ENCODE measurements around the gene ZNF688. TPM values are rescaled to one million over a fixed set of nuclear protein-coding genes. Genes with fewer than 3 reads are reported as not detected.

ZNF688 gene
- total RNA-seq, 4 donors from 2014 or later, result 38.6 to 53.3 (median 41.1) TPM

DNA sequence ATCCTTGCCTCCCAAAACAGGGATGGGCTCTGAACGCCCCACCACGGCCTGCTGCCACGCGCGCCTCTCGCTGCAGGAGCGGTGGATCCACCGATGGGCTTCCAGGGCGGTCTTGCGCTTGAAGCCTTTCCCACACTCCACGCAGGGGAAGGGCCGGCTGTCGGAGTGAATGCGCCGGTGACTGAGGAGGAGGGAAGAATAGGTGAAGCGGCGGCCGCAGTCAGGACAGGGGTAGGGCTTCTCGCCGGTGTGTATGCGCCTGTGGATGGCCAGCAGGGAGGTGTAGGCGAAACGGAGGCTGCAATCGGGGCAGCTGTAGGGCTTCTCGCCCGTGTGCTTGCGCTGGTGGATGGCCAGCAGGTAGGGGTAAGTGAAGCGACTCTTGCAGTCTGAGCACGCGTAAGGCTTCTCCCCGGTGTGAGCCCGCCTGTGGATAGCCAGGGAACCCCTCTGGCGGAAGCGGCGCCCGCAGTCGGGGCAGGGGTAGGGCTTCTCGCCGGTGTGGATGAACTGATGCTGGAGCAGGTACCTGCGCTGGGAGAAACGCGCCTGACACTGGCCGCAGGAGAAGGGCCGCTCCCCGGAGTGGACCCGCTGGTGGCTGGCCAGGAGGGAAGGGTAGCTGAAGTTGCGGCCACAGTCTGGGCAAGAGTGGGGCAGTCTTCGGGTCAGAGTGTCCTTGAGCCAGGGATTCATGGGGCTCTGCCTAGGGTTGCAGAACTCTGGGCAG is 11.3 kb upstream of the ZNF688 start:
- Histone ChIP-seq H3K27me3 (no peaks in the 10 kb centered on the region), H3K9me3 (no peaks in the 10 kb centered on the region), H3K36me3 (peaks cover 0 to 48% (median 3%) of the 10 kb centered on the region in 3 donors), H3K4me3 (no peak overlapping the region), H3K27ac (no peak overlapping the region), H3K4me1 (peaks cover 0 to 31% (median 2%) of the 10 kb centered on the region in 4 donors)
- DNase-seq, result no peak
- TF ChIP-seq POLR2A (IDR thresholded peaks at IDR 0.05), result no peak
- TF ChIP-seq, protein P1, sequence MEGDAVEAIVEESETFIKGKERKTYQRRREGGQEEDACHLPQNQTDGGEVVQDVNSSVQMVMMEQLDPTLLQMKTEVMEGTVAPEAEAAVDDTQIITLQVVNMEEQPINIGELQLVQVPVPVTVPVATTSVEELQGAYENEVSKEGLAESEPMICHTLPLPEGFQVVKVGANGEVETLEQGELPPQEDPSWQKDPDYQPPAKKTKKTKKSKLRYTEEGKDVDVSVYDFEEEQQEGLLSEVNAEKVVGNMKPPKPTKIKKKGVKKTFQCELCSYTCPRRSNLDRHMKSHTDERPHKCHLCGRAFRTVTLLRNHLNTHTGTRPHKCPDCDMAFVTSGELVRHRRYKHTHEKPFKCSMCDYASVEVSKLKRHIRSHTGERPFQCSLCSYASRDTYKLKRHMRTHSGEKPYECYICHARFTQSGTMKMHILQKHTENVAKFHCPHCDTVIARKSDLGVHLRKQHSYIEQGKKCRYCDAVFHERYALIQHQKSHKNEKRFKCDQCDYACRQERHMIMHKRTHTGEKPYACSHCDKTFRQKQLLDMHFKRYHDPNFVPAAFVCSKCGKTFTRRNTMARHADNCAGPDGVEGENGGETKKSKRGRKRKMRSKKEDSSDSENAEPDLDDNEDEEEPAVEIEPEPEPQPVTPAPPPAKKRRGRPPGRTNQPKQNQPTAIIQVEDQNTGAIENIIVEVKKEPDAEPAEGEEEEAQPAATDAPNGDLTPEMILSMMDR (IDR thresholded peaks at IDR 0.05), result no peak

DNA sequence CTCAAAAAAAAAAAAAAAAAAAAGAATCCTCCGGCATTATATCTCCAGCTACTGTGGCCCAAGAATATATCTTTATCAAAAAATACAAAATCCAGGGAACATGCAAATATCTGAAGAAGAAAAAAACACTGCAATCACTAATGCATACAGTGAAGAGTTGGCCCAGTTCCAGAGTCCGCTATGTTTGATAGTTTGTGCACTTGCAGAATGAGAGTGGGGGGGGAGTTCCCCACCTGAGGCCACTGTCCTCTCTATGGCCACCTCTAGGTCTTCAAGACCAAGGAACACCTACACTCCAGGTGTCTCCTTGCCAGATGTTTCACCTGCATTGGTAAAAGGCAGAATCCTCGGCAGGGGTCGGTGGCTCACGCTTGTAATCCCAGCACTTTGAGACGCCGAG is 9.9 kb upstream of the ZNF688 start:
- Histone ChIP-seq H3K9me3 (no peaks in the 10 kb centered on the region), H3K4me1 (peaks cover 0 to 23% (median 2%) of the 10 kb centered on the region in 4 donors), H3K36me3 (peaks cover 0 to 53% (median 3%) of the 10 kb centered on the region in 3 donors), H3K4me3 (no peak overlapping the region), H3K27ac (no peak overlapping the region), H3K27me3 (no peaks in the 10 kb centered on the region)
- no peak for TF ChIP-seq POLR2A (IDR thresholded peaks at IDR 0.05)
- TF ChIP-seq, protein P1 (IDR thresholded peaks at IDR 0.05), result no peak
- no peak for DNase-seq

DNA sequence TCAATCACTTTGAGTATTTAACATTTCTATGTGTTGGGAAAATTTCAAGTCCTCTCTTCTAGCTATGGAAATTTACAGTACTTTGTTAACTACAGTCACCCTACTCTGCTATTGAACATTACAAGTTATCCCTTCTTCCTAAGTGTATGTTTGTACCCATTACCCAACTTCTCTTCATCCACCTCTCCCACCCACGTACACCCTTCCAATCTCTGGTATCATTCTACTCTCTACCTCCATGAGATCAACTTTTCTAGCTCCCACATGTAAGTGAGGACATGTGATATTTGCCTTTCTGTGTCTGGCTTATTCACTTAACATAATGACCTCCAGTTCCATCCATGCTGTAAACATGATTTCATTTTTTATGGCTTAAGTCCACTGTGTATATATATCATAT is 3.2 kb upstream of the ZNF688 start:
- Histone ChIP-seq H3K4me1 (peaks cover 4 to 22% (median 7%) of the 10 kb centered on the region in 4 donors), H3K27me3 (no peaks in the 10 kb centered on the region), H3K4me3 (no peak overlapping the region), H3K9me3 (no peaks in the 10 kb centered on the region), H3K27ac (no peak overlapping the region), H3K36me3 (peaks cover 0 to 19% (median 3%) of the 10 kb centered on the region in 3 donors)
- no peak for DNase-seq
- TF ChIP-seq, protein P1 (IDR thresholded peaks at IDR 0.05), result no peak
- no peak for TF ChIP-seq POLR2A (IDR thresholded peaks at IDR 0.05)

DNA sequence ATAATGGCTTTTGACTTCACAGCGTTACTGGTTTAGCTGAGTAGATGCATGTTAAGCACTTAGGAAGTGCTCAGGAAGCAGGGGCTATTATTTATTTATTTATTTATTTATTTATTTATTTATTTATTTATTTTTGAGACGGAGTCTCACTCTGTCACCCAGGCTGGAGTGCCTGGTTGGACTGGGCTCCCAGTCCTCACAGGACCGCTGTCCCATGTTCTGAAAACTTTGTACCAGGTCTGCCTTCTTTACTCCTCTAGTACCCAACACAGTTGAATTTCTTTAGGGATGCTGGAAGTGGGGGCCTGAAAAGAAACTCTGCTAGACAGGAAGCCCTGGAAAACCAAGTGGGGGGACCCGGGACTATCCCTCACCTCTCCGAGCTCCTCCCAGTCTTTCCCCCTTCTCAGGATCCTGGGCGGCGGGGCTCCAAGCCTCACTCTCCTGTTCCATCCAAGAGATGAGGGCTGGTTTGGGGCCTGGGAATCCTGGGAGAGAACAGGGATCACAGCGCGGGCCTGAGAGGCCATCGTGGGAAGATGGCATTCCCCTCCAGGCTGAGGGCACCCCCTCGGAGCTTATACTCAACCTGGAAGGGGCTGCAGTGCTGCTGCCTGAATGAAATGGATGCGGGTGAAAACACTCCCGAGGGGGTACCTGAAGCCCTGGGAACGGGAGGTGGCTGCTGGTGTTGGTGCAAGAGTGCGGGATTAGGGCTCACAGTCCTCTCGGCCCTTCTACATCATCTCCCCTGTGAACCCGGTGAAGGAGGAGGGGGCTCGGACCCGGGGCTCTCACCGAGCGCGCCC is 674 bp downstream of the ZNF688 start:
- H3K27me3 ChIP-seq, result no peaks in the 10 kb centered on the region
- peak overlapping the region; percentile 98 to 99 (median 98) for H3K27ac ChIP-seq
- no peaks in the 10 kb centered on the region for H3K9me3 ChIP-seq
- H3K4me1 ChIP-seq, result peaks cover 4 to 23% (median 14%) of the 10 kb centered on the region in 4 donors
- DNase-seq, result no peak
- H3K4me3 ChIP-seq, result peak overlapping the region; percentile 81 to 95 (median 86)
- H3K36me3 ChIP-seq, result peaks cover 0 to 3% (median 0%) of the 10 kb centered on the region in 3 donors
- no peak for TF ChIP-seq POLR2A (IDR thresholded peaks at IDR 0.05)
- TF ChIP-seq, protein P1 (IDR thresholded peaks at IDR 0.05), result no peak

DNA sequence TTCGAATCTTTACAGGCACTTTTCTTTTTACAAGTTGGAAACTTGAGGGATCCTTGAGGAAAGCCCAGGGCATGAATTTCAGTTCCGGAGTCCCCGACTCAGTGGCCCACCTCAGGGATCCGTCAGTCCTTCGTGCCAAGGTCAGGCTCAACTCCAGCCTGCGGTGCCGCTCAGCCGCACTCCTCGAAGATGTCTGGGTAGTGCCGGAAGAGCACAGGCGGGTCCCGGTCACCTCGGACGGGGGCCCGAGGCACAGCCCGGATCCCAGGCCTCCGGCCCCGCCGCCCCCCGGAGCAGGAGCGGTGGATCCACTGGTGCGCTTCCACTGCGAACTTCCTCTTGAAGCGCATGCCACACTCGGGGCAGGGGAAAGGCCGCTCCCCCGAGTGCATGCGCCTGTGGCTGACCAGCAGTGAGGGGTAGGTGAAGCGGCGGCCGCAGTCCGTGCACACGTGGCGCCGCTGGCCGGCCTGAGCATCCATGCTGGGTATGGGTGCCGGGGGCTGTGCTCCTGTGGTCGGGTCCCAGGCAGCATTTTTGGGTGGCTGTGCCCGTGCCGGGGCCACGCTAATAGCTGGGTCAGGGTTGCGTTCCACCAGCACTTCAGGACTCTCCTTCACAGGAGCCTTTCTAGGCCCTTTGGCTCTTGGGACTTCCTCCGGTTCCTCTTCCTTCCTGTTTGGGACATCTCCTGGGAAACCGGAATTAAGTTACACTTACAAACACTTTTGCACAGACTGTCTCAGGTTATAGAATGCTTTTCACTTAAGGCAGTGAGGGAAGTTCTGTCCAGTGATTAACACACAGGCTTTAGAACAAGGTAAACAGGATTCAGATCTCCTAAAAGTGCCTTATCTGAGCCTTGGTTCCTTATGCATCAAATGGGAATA is 1.5 kb downstream of the ZNF688 start:
- peak overlapping the region in 1 of 4 donors; percentile 95 for H3K4me3 ChIP-seq
- DNase-seq, result no peak
- H3K4me1 ChIP-seq, result peaks cover 4 to 23% (median 14%) of the 10 kb centered on the region in 4 donors
- TF ChIP-seq, protein P1 (IDR thresholded peaks at IDR 0.05), result no peak
- no peaks in the 10 kb centered on the region for H3K27me3 ChIP-seq
- H3K9me3 ChIP-seq, result no peaks in the 10 kb centered on the region
- peak overlapping the region; percentile 30 to 99 (median 98) for H3K27ac ChIP-seq
- peaks cover 0 to 3% (median 0%) of the 10 kb centered on the region in 3 donors for H3K36me3 ChIP-seq
